ENCODE data around the gene CHRM1. TPM values are rescaled to one million over a fixed set of nuclear protein-coding genes. Genes with fewer than 3 reads are reported as not detected.

The CHRM1 gene
- total and polyA plus RNA-seq, 3 experiments from 2014 or later: not detected

DNA sequence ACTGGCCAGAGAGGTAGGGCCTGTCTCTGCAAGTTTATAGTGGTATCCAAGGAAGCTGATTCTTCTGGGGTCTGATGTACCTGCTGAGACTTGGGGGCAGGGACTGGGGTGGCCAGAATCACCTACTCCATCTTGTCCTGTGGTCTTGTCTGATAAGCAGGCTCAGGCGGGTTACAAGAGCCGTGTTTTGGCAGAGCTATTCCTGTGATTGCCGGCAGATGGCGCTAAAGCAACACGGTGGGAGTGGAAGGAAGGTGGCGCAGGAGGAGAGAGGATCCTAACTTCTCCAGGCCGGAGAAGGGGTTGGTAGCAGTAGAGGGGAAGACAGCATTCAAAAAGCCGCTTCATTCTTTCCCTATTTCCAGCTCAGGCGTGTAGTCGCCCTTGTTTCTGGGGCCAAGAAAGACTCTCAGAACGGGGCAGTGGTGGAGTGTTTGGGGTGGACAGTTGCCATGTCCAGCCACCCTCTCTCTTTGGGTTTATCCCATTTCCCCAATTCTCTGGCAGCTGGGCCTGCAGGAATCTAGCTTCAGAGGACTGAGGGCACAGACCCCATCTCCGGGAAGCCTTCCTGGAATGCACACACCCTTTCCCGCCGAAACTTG, 15.1 kb downstream of the CHRM1 start:
- H3K27ac Mint-ChIP-seq: peak overlapping the region in 1 of 8 donors; percentile 14
- peak; percentile 55 to 82 (median 68) for DNase-seq
- Histone ChIP-seq H3K4me1 (ENCODE audit: insufficient read depth, low read length) (no peaks in the 10 kb centered on the region), H3K27me3 (ENCODE audit: insufficient read depth, low read length, poor library complexity, severe bottlenecking) (no peaks in the 10 kb centered on the region), H3K36me3 (ENCODE audit: insufficient read depth, low read length) (no peaks in the 10 kb centered on the region), H3K4me3 (ENCODE audit: low read length) (no peak overlapping the region), H3K27ac (ENCODE audit: low read depth, low read length) (no peak overlapping the region), H3K9me3 (ENCODE audit: low read length) (no peaks in the 10 kb centered on the region)
- H3K4me1 Mint-ChIP-seq: peaks cover 0 to 5% (median 4%) of the 10 kb centered on the region in 3 donors
- CTCF ChIA-PET: interaction anchor here (0.6 to 7.4 kb wide), 27 partner anchors 7 to 523 kb away, joined by 3 to 153 read pairs (median 4); partner anchors contain the start of genes CHRM1, SCGB1A1, SLC22A8 and SLC3A2
- POLR2A ChIA-PET: interaction anchor here (0.6 kb wide), 1 partner anchor 134 kb away, joined by 3 read pairs; no protein-coding TSS in a partner anchor
- peaks cover 0 to 35% of the 10 kb centered on the region in 2 donors for H3K27me3 Mint-ChIP-seq
- H3K4me3 Mint-ChIP-seq: no peak overlapping the region
- H3K9me3 Mint-ChIP-seq: no peaks in the 10 kb centered on the region
- no peaks in the 10 kb centered on the region for H3K36me3 Mint-ChIP-seq

DNA sequence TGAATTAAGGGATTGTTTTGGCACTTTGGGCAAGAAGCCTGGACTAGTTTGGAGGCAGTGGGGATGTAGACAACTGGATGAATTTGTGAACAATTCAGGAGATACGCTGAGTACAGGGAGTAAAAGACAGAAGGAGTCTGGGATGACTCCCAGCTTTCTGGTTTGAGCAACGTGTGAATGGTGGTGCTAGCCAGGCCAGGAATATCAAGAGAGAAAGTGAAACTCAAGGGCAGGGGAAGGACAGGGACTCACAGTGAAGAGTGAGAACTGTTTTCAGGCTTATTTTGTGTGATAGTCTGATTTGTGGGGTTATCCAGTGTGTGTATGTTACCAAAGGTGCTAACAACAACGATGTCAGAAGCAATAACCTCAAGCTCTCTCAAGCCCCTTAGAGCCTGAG, 15.9 kb downstream of the CHRM1 start:
- no peaks in the 10 kb centered on the region for H3K9me3 Mint-ChIP-seq
- H3K4me1 Mint-ChIP-seq: peaks cover 0 to 5% (median 4%) of the 10 kb centered on the region in 3 donors
- POLR2A ChIA-PET: no interaction called here
- no peaks in the 10 kb centered on the region for H3K36me3 ChIP-seq (ENCODE audit: insufficient read depth, low read length)
- H3K4me3 ChIP-seq (ENCODE audit: low read length): no peak overlapping the region
- H3K27me3 Mint-ChIP-seq: peaks cover 2 to 35% of the 10 kb centered on the region in 2 donors
- H3K4me1 ChIP-seq (ENCODE audit: insufficient read depth, low read length): no peaks in the 10 kb centered on the region
- H3K27ac ChIP-seq (ENCODE audit: low read depth, low read length): no peak overlapping the region
- CTCF ChIA-PET: interaction anchor here (0.6 to 7.4 kb wide), 23 partner anchors 9 to 522 kb away, joined by 3 to 153 read pairs (median 6); partner anchors contain the start of genes CHRM1, SCGB1A1, SLC22A8 and SLC3A2
- H3K27me3 ChIP-seq (ENCODE audit: insufficient read depth, low read length, poor library complexity, severe bottlenecking): no peaks in the 10 kb centered on the region
- H3K9me3 ChIP-seq (ENCODE audit: low read length): no peaks in the 10 kb centered on the region
- H3K36me3 Mint-ChIP-seq: no peaks in the 10 kb centered on the region
- DNase-seq: no peak
- H3K27ac Mint-ChIP-seq: no peak overlapping the region
- H3K4me3 Mint-ChIP-seq: no peak overlapping the region

DNA sequence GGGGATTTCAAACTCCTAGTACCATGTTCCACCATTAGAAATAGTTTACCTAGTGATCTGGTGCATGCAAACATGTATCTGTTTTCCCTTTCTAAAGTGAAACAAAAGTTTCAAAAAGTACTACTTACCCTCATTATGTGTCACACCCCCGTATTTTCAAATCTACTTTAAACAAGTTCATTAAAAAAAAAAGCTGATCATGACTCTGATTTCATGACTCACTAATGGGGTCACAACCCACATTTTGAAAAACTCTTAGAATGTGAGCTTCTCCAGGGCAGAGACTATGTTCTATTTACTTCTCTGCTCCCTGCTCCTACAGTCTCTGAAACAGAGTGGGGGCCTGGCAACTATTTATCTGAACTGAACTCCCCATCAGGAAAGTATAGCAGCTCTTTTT, 18.2 kb downstream of the CHRM1 start:
- CTCF ChIA-PET: interaction anchor here (0.8 to 7.4 kb wide), 3 partner anchors 9 to 119 kb away, joined by 3 to 153 read pairs (median 4); no protein-coding TSS in a partner anchor
- no peak overlapping the region for H3K4me3 Mint-ChIP-seq

DNA sequence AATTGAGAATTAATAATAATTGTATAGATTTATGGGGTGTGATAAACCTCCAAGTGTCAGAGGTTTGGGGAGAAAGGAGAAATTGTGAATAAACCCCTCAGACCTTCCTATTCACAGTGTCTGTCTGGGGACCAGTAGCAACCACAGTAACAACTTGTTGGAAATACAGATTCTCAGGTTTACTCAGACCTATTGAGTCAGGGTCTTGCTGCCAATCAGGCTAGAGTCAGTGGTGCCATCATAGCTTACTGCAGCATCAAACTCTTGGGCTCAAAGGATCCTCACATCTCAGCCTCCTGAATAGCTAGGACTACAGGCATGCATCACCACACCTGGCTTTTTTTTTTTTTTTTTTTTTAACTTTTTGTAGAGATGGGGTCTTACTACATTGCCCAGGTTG, 23.1 kb downstream of the CHRM1 start:
- no peaks in the 10 kb centered on the region for H3K36me3 ChIP-seq (ENCODE audit: insufficient read depth, low read length)
- no peaks in the 10 kb centered on the region for H3K4me1 ChIP-seq (ENCODE audit: insufficient read depth, low read length)
- H3K27me3 ChIP-seq (ENCODE audit: insufficient read depth, low read length, poor library complexity, severe bottlenecking): peaks cover 2% of the 10 kb centered on the region
- no peaks in the 10 kb centered on the region for H3K9me3 ChIP-seq (ENCODE audit: low read length)
- no peak overlapping the region for H3K4me3 ChIP-seq (ENCODE audit: low read length)
- no peak overlapping the region for H3K4me3 Mint-ChIP-seq
- CTCF ChIA-PET: interaction anchor here (1.2 to 2.3 kb wide), 2 partner anchors 8 to 9 kb away, joined by 3 to 13 read pairs; no protein-coding TSS in a partner anchor
- no peak for DNase-seq
- no peak overlapping the region for H3K27ac Mint-ChIP-seq
- peaks cover 12 to 26% of the 10 kb centered on the region in 2 donors for H3K27me3 Mint-ChIP-seq
- H3K27ac ChIP-seq (ENCODE audit: low read depth, low read length): no peak overlapping the region
- no peaks in the 10 kb centered on the region for H3K36me3 Mint-ChIP-seq
- POLR2A ChIA-PET: no interaction called here
- H3K4me1 Mint-ChIP-seq: peaks cover 0 to 5% (median 0%) of the 10 kb centered on the region in 3 donors
- H3K9me3 Mint-ChIP-seq: no peaks in the 10 kb centered on the region

More for the DNA sequence above, 18.2 kb downstream of the CHRM1 start:
- H3K4me1 ChIP-seq (ENCODE audit: insufficient read depth, low read length): no peaks in the 10 kb centered on the region
- H3K27me3 ChIP-seq (ENCODE audit: insufficient read depth, low read length, poor library complexity, severe bottlenecking): peaks cover 2% of the 10 kb centered on the region
- Mint-ChIP-seq H3K27me3 (peaks cover 6 to 33% of the 10 kb centered on the region in 2 donors), H3K27ac (no peak overlapping the region), H3K36me3 (no peaks in the 10 kb centered on the region), H3K4me1 (peaks cover 0 to 5% (median 4%) of the 10 kb centered on the region in 3 donors), H3K9me3 (no peaks in the 10 kb centered on the region)
- POLR2A ChIA-PET: no interaction called here
- no peaks in the 10 kb centered on the region for H3K9me3 ChIP-seq (ENCODE audit: low read length)
- no peak for DNase-seq
- H3K27ac ChIP-seq (ENCODE audit: low read depth, low read length): no peak overlapping the region
- no peak overlapping the region for H3K4me3 ChIP-seq (ENCODE audit: low read length)
- no peaks in the 10 kb centered on the region for H3K36me3 ChIP-seq (ENCODE audit: insufficient read depth, low read length)

DNA sequence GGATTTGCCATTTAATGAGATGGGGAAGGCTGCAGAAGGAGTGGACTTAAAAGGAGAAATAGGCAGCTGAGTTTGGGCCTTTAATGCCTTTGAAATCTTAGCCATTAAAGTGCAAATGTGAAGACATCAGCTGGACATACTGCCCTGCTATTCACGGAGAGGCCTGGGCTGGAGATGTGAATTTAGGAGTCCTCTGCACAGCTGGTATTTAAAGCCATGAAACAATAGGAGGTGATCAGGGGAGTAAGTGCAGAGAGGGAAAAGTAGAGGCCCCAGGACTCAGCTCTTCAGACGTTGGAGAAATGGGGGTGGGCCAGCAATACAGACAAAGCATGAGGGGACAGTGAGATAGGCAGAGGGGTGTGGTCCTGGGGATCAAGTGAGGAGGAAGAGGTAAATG, 23.9 kb downstream of the CHRM1 start:
- POLR2A ChIA-PET: no interaction called here
- Histone ChIP-seq H3K27me3 (ENCODE audit: insufficient read depth, low read length, poor library complexity, severe bottlenecking) (peaks cover 2% of the 10 kb centered on the region), H3K9me3 (ENCODE audit: low read length) (no peaks in the 10 kb centered on the region), H3K27ac (ENCODE audit: low read depth, low read length) (no peak overlapping the region), H3K4me1 (ENCODE audit: insufficient read depth, low read length) (no peaks in the 10 kb centered on the region), H3K4me3 (ENCODE audit: low read length) (no peak overlapping the region), H3K36me3 (ENCODE audit: insufficient read depth, low read length) (no peaks in the 10 kb centered on the region)
- DNase-seq: no peak
- peaks cover 12 to 24% of the 10 kb centered on the region in 2 donors for H3K27me3 Mint-ChIP-seq
- no peak overlapping the region for H3K4me3 Mint-ChIP-seq
- H3K9me3 Mint-ChIP-seq: no peaks in the 10 kb centered on the region
- peak overlapping the region in 2 of 8 donors; percentile 30 to 67 for H3K27ac Mint-ChIP-seq
- no peaks in the 10 kb centered on the region for H3K36me3 Mint-ChIP-seq
- CTCF ChIA-PET: interaction anchor here (2.3 kb wide), 1 partner anchor 9 kb away, joined by 13 read pairs; no protein-coding TSS in a partner anchor
- H3K4me1 Mint-ChIP-seq: peaks cover 0 to 2% (median 0%) of the 10 kb centered on the region in 3 donors

- no peaks in the 10 kb centered on the region for H3K4me1 ChIP-seq (ENCODE audit: insufficient read depth, low read length)
- Mint-ChIP-seq H3K27me3 (peaks cover 12 to 18% of the 10 kb centered on the region in 2 donors), H3K36me3 (peaks cover 0 to 1% (median 0%) of the 10 kb centered on the region in 3 donors), H3K27ac (no peak overlapping the region), H3K9me3 (no peaks in the 10 kb centered on the region), H3K4me1 (no peaks in the 10 kb centered on the region), H3K4me3 (no peak overlapping the region)
- CTCF ChIA-PET: interaction anchor here (1.8 to 2.3 kb wide), 2 partner anchors 10 to 128 kb away, joined by 4 to 13 read pairs; no protein-coding TSS in a partner anchor
- H3K27ac ChIP-seq (ENCODE audit: low read depth, low read length): no peak overlapping the region
- no peak overlapping the region for H3K4me3 ChIP-seq (ENCODE audit: low read length)
- no peaks in the 10 kb centered on the region for H3K36me3 ChIP-seq (ENCODE audit: insufficient read depth, low read length)
- no peaks in the 10 kb centered on the region for H3K9me3 ChIP-seq (ENCODE audit: low read length)
- H3K27me3 ChIP-seq (ENCODE audit: insufficient read depth, low read length, poor library complexity, severe bottlenecking): peaks cover 2% of the 10 kb centered on the region
- POLR2A ChIA-PET: no interaction called here
- peak in 1 of 5 donors; percentile 33 for DNase-seq
These were observed 25.1 kb downstream of the CHRM1 start for GRCh38 chr11:62896049-62896448.

DNA sequence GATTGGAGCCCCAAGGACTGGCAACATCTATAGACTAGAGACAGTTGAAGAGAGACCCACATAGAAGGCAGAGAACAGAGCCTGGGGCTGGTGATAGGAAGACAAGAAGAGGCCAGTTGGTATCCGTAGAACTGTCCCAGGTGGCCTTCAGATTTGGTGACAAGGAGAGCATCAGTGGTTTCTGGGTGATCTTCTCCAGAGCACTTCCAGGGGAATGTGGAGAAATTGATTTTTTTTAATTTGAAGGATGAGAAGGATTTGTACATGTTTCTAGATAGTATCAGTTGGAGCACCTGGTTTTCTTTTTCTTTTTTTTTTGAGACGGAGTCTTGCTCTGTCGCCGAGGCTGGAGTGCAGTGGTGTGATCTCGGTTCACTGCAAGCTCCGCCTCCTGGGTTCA, 25.7 kb downstream of the CHRM1 start:
- H3K27me3 ChIP-seq (ENCODE audit: insufficient read depth, low read length, poor library complexity, severe bottlenecking): peaks cover 2% of the 10 kb centered on the region
- Mint-ChIP-seq H3K9me3 (no peaks in the 10 kb centered on the region), H3K36me3 (peaks cover 0 to 1% (median 0%) of the 10 kb centered on the region in 3 donors), H3K4me3 (no peak overlapping the region), H3K27me3 (peaks cover 12 to 17% of the 10 kb centered on the region in 2 donors), H3K4me1 (no peaks in the 10 kb centered on the region), H3K27ac (no peak overlapping the region)
- no peak for DNase-seq
- no peaks in the 10 kb centered on the region for H3K9me3 ChIP-seq (ENCODE audit: low read length)
- no peaks in the 10 kb centered on the region for H3K4me1 ChIP-seq (ENCODE audit: insufficient read depth, low read length)
- ChIA-PET POLR2A (no interaction called here), CTCF (interaction anchor here (1.2 to 2.3 kb wide), 3 partner anchors 11 to 128 kb away, joined by 4 to 13 read pairs (median 5); no protein-coding TSS in a partner anchor)
- H3K36me3 ChIP-seq (ENCODE audit: insufficient read depth, low read length): no peaks in the 10 kb centered on the region
- H3K4me3 ChIP-seq (ENCODE audit: low read length): no peak overlapping the region
- H3K27ac ChIP-seq (ENCODE audit: low read depth, low read length): no peak overlapping the region
